Left renal cortex interstitium (tissue), 4 donors: ENCODE results near the gene HDAC3. TPM values are rescaled to one million over a fixed set of nuclear protein-coding genes. Genes with fewer than 3 reads are reported as not detected.

Source experiments
- DNase-seq, 4 donors: peaks; one replicate each; pipeline ENCODE4 v3.0.0-alpha.2; 2013; ENCODE audit warnings: low read depth in 4 of 4, low spot score in 2 of 4, missing footprints in 1 of 4
- polyA plus RNA-seq, 4 donors: library from polyadenylated mRNA; unstranded; fragments of 120-200 nt; gene quantifications; one replicate each; pipeline ENCODE4 v1.2.1, GENCODE V29; 2013; ENCODE audit not compliant: insufficient read length in 4 of 4

HDAC3 gene
- 100 to 1,000 TPM in 2 of 4 donors, 10 to 100 TPM in 2; 82.6 to 125 (median 106) TPM for polyA plus RNA-seq

DNA sequence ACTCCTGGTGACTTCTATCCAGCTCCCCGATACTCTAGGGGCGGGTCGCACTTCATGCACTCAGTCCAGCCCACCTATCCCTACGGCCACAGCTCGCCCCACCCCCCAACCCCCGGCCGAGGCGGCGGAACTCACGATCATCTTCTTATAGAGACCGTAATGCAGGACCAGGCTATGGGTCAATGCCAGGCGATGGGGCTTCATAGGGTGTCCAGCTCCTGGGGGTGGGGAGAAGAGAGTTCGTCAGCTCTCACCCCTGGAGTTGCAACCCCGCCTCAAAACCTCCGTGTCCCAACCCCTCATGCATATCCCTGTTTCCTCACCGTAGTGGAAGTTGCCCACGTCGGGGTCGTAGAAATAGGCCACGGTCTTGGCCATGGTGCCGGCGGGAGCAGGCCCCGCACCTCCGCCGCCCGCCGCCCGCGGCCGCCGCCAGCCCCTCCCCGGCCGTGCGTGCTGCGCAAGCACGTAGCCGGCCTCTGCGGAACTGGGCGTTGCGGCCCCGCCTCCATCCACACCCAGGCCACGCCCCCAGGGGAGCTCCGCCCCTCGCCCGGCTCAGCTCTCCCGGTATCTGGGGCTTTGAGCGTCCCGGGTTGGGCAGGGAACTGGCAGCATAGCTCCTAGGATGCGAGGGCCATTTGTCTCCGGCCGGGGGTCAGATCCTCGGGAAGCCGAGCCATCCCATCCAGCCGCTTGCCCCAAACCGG lies at the start of gene HDAC3, which contains the start of gene RELL2:
TSS of gene HDAC3 (minus strand) at position 437 of the 710 bp plus-strand sequence. CDS start at position 378, 59 bp downstream.
TSS of gene RELL2 (plus strand) at position 585 of the 710 bp plus-strand sequence. CDS start 1,229 bp downstream, outside the sequence.
- DNase-seq = peak in 1 of 4 donors; percentile 85

DNA sequence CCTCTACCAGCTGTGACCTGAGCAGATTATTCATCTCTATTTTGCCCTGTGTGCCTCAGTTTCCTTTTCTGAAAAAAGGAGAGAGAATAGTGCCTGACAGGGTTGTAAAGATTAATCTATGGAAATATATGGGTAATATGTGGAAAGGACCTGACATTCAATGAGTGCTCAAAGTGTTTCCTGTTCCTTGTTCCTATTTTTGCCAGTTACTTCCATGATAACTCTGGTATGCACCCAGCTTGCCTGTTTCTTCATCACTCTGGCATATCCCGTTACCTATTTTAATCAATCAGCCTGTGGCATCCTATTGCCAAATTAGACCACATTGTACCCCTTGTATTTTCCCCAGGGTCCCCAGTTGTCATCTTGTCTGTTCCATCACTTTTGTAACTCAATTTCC lies 48.9 kb upstream of the HDAC3 start:
- no peak for DNase-seq

- DNase-seq = no peak
These were observed 47.0 kb upstream of the HDAC3 start for GRCh38 chr5:141683596-141684141.

- peak in 2 of 4 donors; percentile 37 to 38 for DNase-seq
These were observed 45.3 kb upstream of the HDAC3 start, which contains the start of gene ARAP3 for GRCh38 chr5:141681695-141682641. Gene ARAP3, minus strand, starts transcription at chr5:141682230. Its CDS starts 1,744 bp downstream, at chr5:141680486.

DNA sequence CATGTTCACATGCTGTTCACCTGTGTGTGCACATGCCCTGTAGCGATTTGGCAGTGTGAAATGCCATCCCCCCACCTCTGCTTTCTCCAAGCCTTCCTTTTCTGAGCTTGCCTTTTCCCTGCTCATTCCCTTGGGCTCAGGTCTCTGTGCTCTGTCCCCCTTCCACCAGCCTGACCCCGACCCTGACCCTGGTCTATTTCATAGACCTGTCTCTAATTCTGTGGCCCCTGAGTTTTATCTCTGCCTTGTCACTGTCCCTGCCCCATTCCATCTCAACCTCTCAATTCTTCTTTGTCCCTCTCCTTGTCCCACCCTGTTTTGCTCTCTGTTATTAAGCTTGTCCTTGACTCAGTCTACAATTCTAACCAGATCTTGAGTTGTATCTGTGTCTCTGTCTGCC lies 44.6 kb upstream of the HDAC3 start:
- DNase-seq = no peak

DNA sequence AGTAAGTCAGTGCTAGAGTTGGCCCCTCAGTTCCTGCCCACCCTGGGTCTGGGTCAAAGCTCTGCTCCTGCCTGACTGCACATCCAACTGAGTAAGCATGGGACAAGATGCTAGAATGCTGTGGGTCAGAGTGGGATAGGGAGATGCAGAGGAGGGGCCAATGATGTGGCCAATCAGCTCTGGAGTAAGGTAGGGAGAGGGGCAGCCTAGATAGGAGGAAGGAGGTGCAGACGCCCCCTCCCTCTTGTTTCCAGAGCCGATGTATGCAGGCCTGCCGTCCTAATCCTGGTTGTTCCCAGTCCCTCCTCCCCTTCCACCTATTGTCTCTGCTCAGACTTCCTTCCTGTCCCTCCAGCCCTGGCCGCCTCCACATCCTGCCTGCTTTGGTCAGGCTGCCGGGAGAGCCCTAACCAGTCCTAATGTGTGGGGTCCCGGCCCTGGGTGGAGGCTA lies 44.1 kb upstream of the HDAC3 start:
- DNase-seq = no peak

- DNase-seq = no peak
These were observed 43.5 kb upstream of the HDAC3 start for GRCh38 chr5:141680178-141680577.

DNA sequence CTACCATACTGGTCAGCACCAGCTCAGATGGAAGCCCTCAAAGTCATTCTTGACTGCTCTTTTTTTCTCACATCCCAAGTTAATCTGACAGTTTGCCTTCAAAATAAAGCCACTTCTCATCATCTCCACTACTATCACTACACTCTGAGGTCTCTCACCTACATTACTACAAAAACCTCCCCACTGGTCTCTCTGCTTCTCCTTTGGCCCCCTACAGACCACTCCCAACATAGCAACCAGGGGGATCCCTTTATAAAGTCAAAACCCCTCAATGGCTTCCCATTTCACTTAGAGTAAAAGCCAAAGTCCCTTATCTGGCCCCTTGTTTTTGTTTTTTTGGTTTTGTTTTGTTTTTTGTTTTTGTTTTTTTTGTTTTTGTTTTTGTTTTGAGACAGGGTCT lies 40.8 kb upstream of the HDAC3 start:
- DNase-seq = no peak

DNA sequence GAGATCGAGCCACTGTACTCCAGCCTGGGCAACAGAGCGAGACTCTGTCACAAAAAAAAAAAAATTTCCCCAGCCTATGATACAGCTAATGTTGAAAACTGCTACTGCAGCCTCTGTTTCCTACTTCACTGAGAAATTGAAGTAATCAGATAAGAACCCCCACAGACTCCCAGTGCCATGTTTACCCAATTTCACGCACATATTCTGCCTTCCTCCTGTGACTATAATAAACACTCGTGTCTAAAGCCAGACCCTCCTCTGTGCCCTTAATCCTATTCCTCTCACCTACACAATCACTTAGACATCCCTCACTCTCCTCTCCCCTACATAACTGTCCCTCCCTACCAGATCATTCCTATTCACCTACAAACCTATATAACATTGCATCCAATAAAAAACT lies 39.0 kb upstream of the HDAC3 start:
- DNase-seq = no peak

DNA sequence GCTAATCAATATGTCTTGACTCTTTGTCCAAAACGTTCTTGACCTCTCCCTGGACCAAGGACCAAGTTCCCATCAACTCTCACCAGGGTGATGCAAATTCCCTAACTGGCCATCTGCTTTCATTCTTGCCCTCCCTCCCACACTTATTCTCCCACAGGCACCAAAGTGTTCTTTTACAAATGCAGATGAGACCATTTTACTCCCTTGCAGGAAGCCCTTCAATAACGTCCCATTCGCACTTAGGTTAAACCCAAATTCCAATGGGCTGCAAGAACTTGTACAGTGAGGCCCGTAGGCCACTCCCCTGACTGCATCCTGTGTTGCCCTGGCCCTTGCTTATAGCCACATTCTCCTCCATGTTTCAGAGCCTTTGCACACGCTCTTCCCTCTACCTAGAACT lies 38.1 kb upstream of the HDAC3 start:
- DNase-seq = no peak

GRCh38 chr5:141672841-141673813 lies 36.5 kb upstream of the HDAC3 start:
- no peak for DNase-seq

DNA sequence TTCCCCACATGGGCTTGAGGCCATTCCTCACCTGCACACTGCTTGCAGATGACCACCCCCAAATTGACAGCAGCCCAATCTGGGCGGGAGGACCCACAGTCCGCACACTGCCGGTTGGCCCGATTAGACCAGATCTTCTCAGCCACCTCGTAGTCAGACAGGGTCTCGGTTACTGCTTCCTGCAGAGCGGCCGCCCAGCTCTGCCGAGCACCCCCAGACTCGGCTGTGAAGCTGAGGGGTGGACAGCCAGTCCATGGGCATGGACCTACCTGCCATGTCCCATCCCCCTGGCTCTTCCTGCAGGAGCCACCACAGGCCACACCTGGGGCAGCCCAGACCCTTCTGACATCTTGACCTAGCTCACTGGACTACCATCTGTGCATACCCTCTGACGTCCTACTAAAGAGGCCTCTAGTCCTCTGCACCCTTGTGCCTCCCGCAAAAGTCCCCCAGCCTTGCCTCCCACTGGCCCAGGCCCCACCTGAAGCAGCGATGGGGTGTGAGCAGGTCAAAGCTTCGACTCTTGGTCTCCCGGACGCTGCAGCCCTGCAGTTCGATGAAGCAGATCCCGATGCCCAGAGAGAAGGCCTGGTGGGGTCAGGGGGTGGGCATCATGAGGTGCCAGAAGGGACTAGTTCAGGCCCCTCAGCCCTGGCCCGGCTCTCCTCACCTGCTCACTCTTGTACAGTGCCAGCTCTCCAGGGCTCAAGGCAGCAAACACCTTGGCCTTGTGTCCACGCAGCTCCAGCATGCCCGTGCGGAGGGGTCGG lies 35.6 kb upstream of the HDAC3 start:
- no peak for DNase-seq

- no peak for DNase-seq
These were observed 32.9 kb upstream of the HDAC3 start for GRCh38 chr5:141669520-141669919.

DNA sequence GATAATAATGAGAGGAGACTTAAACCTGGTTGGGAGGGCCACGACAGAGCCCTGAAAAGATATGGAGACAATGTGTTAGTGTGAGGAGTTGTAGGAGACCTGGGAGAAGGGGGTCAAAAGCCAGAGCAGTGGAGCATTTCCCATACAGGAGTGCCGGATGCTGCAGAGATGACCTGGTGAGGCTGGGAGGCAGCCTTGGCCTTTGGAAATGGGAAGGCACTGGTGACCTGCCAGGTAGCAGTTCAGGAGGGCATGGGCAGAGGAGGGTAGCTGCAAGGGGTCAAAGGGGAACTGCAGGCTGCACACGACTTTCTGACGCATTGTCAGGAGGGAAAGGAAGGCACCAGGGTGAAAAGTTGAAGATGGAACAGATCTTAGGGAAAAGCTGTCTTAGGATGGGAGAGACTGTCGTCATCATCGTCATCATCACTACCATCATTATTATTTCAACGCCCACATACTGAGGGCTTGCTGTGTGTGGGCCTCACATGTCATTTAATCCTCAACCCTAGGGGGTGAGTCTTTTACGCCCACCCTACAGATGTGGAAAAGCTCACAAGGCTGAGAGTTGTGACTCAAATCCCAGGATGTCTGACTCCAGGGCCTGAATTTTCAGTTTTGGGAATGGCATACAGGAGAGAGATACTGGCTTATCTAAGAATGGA lies 32.1 kb upstream of the HDAC3 start:
- no peak for DNase-seq

DNA sequence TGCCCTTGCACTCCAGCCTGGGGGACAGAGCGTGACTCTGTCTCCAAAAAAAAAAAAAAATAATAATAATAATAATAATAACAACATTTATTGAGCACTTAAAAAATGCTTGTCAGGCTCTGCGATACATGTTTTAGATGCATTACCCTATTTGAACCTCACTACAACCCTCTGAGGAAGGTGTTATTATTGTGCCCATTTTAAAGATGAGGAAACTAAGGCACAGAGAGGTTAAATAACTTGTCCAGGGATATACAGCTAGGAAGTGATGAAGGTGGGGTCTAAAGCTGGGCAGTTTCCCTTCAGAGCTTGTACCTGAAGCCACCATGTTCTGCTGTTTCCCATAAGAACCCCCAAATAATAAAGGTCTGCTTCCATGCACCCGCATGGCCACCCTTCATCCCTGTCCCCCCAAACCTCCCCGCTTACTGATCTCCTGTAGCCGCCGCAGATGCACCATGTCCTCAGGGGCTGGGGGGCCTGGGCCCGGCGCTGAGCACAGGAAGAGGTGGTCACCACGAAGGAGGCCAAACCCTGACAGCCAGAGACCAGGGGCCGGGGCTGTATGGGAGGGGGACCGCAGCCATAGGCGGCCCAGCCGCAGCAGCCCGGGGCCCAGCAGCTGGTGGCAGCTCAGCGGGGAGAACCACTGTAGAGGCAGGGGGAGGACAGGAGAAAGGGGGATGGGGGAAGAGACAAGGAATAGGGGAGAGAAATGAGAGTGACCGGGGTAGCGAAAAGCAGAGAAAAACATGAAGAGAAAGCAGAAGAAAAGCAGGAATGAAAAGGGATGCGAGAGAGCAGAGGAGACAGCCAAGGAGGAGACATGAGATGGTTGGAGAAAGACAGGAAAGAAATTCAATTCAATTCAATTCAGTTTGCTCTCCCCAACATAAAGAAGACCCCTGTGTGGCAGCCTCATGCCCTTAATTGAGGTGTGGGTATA lies 29.6 kb upstream of the HDAC3 start:
- DNase-seq = no peak

DNA sequence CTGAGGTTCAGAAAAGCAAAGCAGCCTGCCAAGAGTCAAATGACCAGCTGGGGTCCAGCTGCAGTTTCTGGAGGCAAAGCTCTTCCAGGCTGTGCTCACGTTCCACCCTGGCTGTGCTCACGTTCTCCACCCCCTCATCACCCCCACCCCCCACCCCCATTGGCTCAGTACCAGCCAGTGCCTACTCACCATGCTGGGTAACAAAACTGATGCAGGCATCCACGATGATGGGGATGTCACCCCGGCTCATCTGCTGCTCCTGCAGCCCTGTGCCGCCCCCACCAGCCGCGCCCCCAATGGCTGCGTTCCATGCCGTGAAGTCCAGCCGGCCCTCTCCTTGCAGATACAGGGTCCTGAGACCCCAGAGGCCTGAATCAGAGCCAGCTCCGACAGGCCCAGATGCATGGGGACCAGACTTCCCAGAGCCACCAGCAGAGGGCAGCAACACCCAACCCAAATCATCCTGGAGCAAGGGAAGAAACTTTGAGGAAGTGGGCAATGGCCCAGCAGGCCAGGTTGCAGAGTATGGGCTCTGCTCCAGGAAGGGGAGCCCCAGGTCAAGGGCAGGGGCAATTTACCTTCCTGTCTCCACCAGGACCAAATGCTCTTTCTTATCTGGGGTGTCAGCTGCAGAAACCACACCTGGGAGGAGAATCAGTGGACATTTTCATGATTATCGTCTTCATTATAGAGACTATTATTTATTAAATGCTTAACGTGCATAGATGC lies 28.2 kb upstream of the HDAC3 start:
- DNase-seq = peak in 1 of 4 donors; percentile 44

DNA sequence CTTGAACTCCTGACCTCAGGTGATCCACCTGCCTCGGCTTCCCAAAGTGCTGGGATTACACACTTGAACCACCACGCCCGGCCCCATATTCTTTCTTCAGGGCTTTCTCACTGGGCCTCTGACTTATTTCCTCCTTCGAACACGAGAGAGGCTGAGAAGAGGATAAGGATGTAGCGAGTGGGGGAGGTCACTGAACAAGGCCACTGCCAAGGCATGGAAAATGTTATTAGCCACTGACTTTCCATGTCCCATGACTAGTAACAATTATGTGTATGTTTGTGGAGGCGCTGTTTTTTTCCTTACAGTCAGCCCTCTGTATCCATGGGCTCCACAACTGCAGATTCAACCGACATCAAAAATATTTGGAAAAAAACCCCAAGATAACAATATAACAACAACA lies 26.9 kb upstream of the HDAC3 start:
- no peak for DNase-seq
